ENCODE results near the gene PCYT2. TPM values are rescaled to one million over a fixed set of nuclear protein-coding genes. Genes with fewer than 3 reads are reported as not detected.

The PCYT2 gene
- total RNA-seq, 1 donor from 2014 or later = 39.7 TPM

DNA sequence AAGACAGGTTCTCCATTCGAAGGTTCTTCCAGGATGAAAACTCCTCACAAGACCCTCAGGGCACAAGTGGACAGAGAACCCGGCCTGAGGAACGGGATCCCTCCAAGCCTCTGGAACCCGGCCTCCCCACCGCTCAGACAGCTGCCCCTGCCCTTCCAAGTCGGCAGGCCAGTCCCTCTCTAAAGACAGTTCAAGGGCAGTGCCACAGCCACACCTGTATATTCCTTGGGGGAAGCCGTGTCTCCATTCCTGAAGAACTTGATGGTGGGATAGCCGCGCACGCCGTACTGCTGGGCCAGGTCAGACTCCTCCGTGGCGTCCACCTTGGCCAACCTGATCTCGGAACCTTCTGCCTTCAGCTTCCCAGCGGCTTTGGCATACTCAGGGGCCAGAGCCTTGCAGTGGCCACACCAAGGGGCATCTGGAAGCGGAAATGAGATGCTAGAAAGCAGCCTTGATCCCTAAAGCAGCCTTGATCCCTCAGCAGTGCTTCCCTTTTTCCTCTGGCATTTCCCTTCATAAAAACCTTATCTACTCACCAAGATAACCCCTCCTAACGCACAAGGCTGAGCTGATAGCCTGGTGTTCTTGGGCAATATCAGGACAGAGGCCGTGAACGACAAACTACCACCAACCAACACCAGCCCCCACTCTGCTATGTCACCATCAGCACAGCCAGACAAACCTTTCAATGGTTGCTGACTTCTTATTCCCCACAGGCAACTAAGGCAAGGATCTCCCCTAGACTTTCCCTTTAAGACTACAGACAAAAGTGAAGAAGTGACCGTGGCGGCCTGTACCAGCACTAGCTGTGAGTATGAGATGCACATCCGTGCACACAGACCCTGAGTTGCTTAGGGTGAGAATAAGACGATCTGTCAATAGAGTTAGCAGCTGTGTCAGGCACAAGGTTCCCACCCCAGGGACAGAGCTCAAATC lies 52.0 kb downstream of the PCYT2 start:
- TF ChIP-seq, protein P1, sequence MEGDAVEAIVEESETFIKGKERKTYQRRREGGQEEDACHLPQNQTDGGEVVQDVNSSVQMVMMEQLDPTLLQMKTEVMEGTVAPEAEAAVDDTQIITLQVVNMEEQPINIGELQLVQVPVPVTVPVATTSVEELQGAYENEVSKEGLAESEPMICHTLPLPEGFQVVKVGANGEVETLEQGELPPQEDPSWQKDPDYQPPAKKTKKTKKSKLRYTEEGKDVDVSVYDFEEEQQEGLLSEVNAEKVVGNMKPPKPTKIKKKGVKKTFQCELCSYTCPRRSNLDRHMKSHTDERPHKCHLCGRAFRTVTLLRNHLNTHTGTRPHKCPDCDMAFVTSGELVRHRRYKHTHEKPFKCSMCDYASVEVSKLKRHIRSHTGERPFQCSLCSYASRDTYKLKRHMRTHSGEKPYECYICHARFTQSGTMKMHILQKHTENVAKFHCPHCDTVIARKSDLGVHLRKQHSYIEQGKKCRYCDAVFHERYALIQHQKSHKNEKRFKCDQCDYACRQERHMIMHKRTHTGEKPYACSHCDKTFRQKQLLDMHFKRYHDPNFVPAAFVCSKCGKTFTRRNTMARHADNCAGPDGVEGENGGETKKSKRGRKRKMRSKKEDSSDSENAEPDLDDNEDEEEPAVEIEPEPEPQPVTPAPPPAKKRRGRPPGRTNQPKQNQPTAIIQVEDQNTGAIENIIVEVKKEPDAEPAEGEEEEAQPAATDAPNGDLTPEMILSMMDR (IDR thresholded peaks at IDR 0.05) = no peak
- no peaks in the 10 kb centered on the region for H3K9me3 ChIP-seq
- ATAC-seq (no peak), DNase-seq (no peak)
- peak overlapping the region; percentile 98 for H3K4me3 ChIP-seq
- H3K27ac ChIP-seq = peak overlapping the region; percentile 97
- peaks cover 51% of the 10 kb centered on the region for H3K4me1 ChIP-seq
- H3K36me3 ChIP-seq = peaks cover 60% of the 10 kb centered on the region
- H3K27me3 ChIP-seq (ENCODE audit: low read depth) = no peaks in the 10 kb centered on the region
- intact Hi-C loops (cut with DNase I) = no loop called here

DNA sequence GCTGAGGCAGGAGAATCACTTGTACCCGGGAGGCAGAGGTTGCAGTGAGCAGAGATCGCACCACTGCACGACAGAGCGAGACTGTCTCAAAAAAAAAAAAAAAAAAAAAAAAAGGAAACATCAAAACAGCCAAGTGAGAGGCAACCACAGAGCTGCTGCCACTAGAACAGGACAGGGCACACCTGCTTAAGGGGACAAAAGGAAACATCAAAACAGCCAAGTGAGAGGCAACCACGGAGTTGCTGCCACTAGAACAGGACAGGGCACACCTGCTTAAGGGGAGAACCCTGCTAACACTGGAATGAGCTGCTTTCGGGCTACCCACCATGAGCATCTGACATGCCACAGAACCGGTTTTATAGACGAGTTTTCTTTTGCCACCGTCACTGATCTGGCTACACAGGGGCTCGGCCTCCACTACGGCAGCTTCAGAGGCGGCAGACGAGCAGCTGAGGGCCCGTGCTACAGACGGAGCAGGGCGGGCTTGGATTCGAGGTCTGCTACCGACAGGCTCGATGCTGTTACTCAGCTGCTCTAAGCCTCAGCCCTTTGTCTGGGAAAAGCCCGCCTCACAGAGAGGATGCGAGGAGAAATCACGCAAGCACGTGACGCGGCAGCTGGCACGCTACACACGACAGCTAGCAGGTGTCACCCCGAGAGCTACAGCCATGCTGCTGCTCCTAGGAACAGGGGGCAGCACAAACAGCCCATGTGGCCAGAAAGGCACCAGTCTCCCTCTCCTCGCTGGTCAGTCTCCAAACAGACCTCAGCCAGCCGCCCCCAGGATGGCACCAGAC lies 52.8 kb downstream of the PCYT2 start:
- peaks cover 42% of the 10 kb centered on the region for H3K4me1 ChIP-seq
- DNase-seq = no peak
- H3K9me3 ChIP-seq = no peaks in the 10 kb centered on the region
- intact Hi-C loops (cut with DNase I) = no loop called here
- H3K36me3 ChIP-seq = peaks cover 62% of the 10 kb centered on the region
- no peaks in the 10 kb centered on the region for H3K27me3 ChIP-seq (ENCODE audit: low read depth)
- H3K27ac ChIP-seq = no peak overlapping the region
- H3K4me3 ChIP-seq = peak overlapping the region; percentile 98
- no peak for ATAC-seq
- TF ChIP-seq, protein P1 (IDR thresholded peaks at IDR 0.05) = no peak

DNA sequence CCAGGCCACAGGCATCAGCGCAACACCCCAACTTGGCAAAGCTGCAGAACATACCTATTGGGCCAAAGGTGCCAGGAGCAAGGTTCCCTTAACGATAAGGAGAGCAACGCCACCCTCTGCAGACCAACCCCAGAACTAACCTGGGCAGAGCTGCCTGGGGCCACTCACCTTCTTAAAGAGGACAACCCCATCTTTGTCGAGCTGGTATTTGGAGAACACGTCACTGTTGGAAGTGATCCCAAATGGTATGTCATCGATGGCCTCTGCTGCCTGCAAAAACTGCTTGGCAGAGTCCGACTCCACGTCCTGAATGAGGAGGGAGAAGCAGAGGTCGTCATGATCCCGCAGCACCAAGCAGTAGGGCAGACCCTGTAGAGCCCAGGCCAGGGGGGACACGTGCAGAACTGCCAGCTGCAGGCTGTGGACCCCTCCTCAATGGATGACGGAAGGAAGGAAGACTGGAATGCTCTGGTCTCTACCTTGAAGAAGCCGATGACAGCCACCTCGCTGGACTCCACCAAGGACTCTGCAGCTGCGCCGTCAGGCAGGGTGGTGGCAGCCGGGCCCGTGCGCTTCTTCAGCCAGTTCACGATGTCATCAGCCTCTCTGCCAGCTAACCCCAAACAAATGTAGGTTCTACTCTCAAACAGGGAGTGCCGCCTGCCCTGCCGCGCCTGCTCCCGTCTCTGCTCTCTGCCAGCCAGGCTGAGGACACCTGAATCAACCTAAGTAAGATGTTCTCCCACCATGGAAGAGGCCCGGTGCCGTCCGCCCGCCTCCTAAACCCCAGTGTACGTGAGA lies 56.0 kb downstream of the PCYT2 start:
- Histone ChIP-seq H3K27ac (no peak overlapping the region), H3K36me3 (peaks cover 84% of the 10 kb centered on the region), H3K27me3 (ENCODE audit: low read depth) (no peaks in the 10 kb centered on the region), H3K4me1 (peaks cover 23% of the 10 kb centered on the region), H3K9me3 (no peaks in the 10 kb centered on the region), H3K4me3 (no peak overlapping the region)
- TF ChIP-seq, protein P1 (IDR thresholded peaks at IDR 0.05) = no peak
- intact Hi-C loops (cut with DNase I) = no loop called here
- no peak for DNase-seq
- no peak for ATAC-seq

DNA sequence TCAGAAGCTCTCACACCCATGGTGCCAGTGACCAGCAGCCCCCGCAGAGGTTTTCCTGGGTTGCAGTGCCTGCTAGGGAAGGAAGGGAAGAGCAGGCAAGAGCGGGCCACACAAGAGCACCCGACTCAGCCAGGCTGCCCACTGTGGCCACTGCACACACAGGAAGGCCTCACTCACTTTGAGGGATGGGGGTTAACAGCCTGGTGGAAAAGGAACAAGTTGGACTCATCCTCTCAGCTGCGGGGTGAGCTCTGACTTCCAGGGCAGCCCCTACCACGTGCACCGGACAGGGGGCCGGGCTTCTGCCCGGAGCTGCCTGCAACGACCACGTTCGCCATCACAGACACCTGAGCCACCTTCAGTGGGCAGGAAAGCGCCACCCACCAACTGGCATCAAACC lies 59.0 kb downstream of the PCYT2 start:
- Histone ChIP-seq H3K36me3 (peaks cover 95% of the 10 kb centered on the region), H3K4me3 (no peak overlapping the region), H3K9me3 (no peaks in the 10 kb centered on the region), H3K4me1 (no peaks in the 10 kb centered on the region), H3K27ac (no peak overlapping the region), H3K27me3 (ENCODE audit: low read depth) (no peaks in the 10 kb centered on the region)
- ATAC-seq = no peak
- intact Hi-C loops (cut with DNase I) = no loop called here
- no peak for DNase-seq
- TF ChIP-seq, protein P1 (IDR thresholded peaks at IDR 0.05) = no peak

DNA sequence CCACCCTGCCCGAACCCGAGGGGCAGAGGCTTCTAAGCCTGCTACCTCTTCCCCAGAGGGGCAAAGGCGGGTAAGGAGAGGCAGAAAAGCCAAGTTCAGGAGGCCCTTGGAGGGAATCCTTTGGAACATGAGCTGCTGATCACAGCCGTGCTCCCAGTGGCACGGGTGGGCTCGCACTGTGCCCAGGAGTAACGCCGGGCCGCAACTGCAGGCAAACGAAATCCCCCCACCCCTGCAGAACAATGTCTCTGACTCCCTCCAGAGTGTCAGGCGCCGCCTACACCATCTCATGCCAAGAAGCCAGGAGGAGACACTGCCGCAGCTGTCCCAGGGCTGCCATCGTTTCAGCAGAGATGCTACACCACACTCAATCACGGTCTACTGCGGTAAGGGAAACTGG lies 59.8 kb downstream of the PCYT2 start:
- intact Hi-C loops (cut with DNase I) = no loop called here
- TF ChIP-seq, protein P1 (IDR thresholded peaks at IDR 0.05) = no peak
- Histone ChIP-seq H3K4me1 (no peaks in the 10 kb centered on the region), H3K4me3 (no peak overlapping the region), H3K27me3 (ENCODE audit: low read depth) (no peaks in the 10 kb centered on the region), H3K27ac (no peak overlapping the region), H3K9me3 (no peaks in the 10 kb centered on the region), H3K36me3 (peaks cover 96% of the 10 kb centered on the region)
- DNase-seq (no peak), ATAC-seq (no peak)

All from lower lobe of right lung (tissue), 2 donors.